SK-N-SH (cell line): ENCODE results near the gene PCDH17. TPM values are rescaled to one million over a fixed set of nuclear protein-coding genes. Genes with fewer than 3 reads are reported as not detected.

ENCODE experiments used
- CTCF ChIA-PET: fragments of 300-600, 350-600 bp; formaldehyde crosslinking; extraction: SDS; loops from one replicate; lab custom pipeline; 2021; lab: Yijun Ruan, JAX
- POLR2A ChIA-PET: fragments of 350-600 bp; sonication (Branson Sonifier 250); formaldehyde crosslinking; extraction: SDS; loops from one replicate; lab custom pipeline; 2020; ENCODE audit warnings: antibody characterized with exemption, inconsistent platforms; lab: Yijun Ruan, JAX
- DNase-seq: peaks from one replicate; pipeline ENCODE4 v3.0.0; 2012
- H2AFZ ChIP-seq: fragments of 200-600 bp; sonication (generic); 2 replicates; pipeline ENCODE4 v1.8.1; 2016; ENCODE audit warnings: antibody characterized with exemption, mild to moderate bottlenecking, low read depth
- H3F3A ChIP-seq: fragments of 200-600 bp; sonication (generic); replicated peaks from 2 replicates; pipeline ENCODE3; 2016; ENCODE audit warnings: antibody characterized with exemption, mild to moderate bottlenecking; ENCODE audit not compliant: insufficient read depth
- H3K27ac ChIP-seq, 2 experiments: fragments of 200-500 bp in 1 of 2; fragments of 200-600 bp in 1 of 2; sonication (Bioruptor generic) in 1 of 2; sonication (generic), shearing (Covaris generic) in 1 of 2; 2 replicates each; pipeline versions ENCODE4 v1.5.1 to v1.6.1; 2014 to 2016; ENCODE audit warnings: low read depth in 2 of 2, inconsistent platforms in 1 of 2, low read length in 1 of 2, mild to moderate bottlenecking in 1 of 2, mixed read lengths in 1 of 2
- H3K27me3 ChIP-seq: fragments of 200-600 bp; sonication (generic), shearing (Covaris generic); 2 replicates; pipeline ENCODE4 v1.6.1; 2016; ENCODE audit warnings: mixed run types; ENCODE audit not compliant: insufficient read depth
- H3K36me3 ChIP-seq, 2 experiments: fragments of 200-500 bp in 1 of 2; fragments of 200-600 bp in 1 of 2; sonication (Bioruptor generic) in 1 of 2; sonication (generic) in 1 of 2; replicated peaks in 1 of 2; 2 replicates each; pipeline versions ENCODE3 to v1.5.1; 2014 to 2016; ENCODE audit warnings: low read length in 1 of 2, mild to moderate bottlenecking in 1 of 2; ENCODE audit not compliant: insufficient read depth in 2 of 2, control insufficient read depth in 1 of 2
- H3K4me1 ChIP-seq, 2 experiments: fragments of 200-500 bp in 1 of 2; fragments of 200-600 bp in 1 of 2; sonication (Bioruptor generic) in 1 of 2; sonication (generic), shearing (Covaris generic) in 1 of 2; 2 replicates each; pipeline versions ENCODE4 v1.5.1 to v1.6.1; 2014 to 2016; ENCODE audit warnings: low read depth in 1 of 2, low read length in 1 of 2, mixed run types in 1 of 2; ENCODE audit not compliant: insufficient read depth in 2 of 2, control insufficient read depth in 1 of 2
- H3K4me2 ChIP-seq: fragments of 200-600 bp; sonication (generic), shearing (Covaris generic); 2 replicates; pipeline ENCODE4 v1.6.1; 2017; ENCODE audit warnings: mixed run types
- H3K4me3 ChIP-seq, 2 experiments: fragments of 200-500 bp in 1 of 2; fragments of 200-600 bp in 1 of 2; sonication (Bioruptor generic) in 1 of 2; sonication (generic), shearing (Covaris generic) in 1 of 2; 2 replicates each; pipeline versions ENCODE4 v1.5.1 to v1.8.1; 2014 to 2016; ENCODE audit warnings: low read depth in 2 of 2, inconsistent platforms in 1 of 2, low read length in 1 of 2, mild to moderate bottlenecking in 1 of 2, mixed read lengths in 1 of 2, moderate library complexity in 1 of 2
- H3K79me2 ChIP-seq: fragments of 200-600 bp; sonication (generic); 2 replicates; pipeline ENCODE4 v1.8.1; 2017; ENCODE audit warnings: mild to moderate bottlenecking; ENCODE audit not compliant: insufficient read depth
- H3K9ac ChIP-seq: fragments of 200-600 bp; sonication (generic); 2 replicates; pipeline ENCODE4 v1.6.1; 2017; ENCODE audit warnings: mixed run types
- H3K9me2 ChIP-seq: fragments of 200-600 bp; sonication (generic); 2 replicates; pipeline ENCODE4 v1.6.1; 2017; ENCODE audit warnings: mixed run types
- H3K9me3 ChIP-seq: fragments of 200-600 bp; sonication (generic); 2 replicates; pipeline ENCODE4 v1.6.1; 2017; ENCODE audit warnings: mixed run types, mild to moderate bottlenecking, moderate library complexity
- H4K20me1 ChIP-seq: fragments of 200-600 bp; sonication (generic); 2 replicates; pipeline ENCODE4 v1.6.1; 2017; ENCODE audit warnings: mild to moderate bottlenecking, mixed run types; ENCODE audit not compliant: insufficient read depth
- ELF1 ChIP-seq: IDR thresholded peaks from 2 replicates; pipeline ENCODE4 v1.4.0; 2012
- EZH2phosphoT487 ChIP-seq: fragments of 200-600 bp; sonication (generic); IDR thresholded peaks from 2 replicates; pipeline ENCODE4 v1.6.1; 2017; ENCODE audit warnings: low read depth, mixed run types, mild to moderate bottlenecking, antibody characterized with exemption, moderate library complexity, borderline replicate concordance
- IRF3 ChIP-seq: fragments of 150-350 bp; IDR thresholded peaks from 2 replicates; pipeline ENCODE4 v1.6.1; 2016; ENCODE audit warnings: mild to moderate bottlenecking, low read depth, low read length
- JUND ChIP-seq: IDR thresholded peaks from 2 replicates; pipeline ENCODE4 v1.4.0; 2012
- MEF2A ChIP-seq: IDR thresholded peaks from 2 replicates; pipeline ENCODE4 v1.4.0; 2012; ENCODE audit warnings: low read depth, borderline replicate concordance
- POLR2AphosphoS5 ChIP-seq: IDR thresholded peaks from 2 replicates; pipeline ENCODE4 v1.6.1; 2012; ENCODE audit warnings: low read depth, low read length
- SIN3A ChIP-seq: IDR thresholded peaks from 2 replicates; pipeline ENCODE4 v1.6.1; 2012; ENCODE audit warnings: low read depth, mild to moderate bottlenecking, low read length, moderate library complexity, borderline replicate concordance
- SMC3 ChIP-seq: IDR thresholded peaks from 2 replicates; pipeline ENCODE4 v1.6.1; 2012; ENCODE audit warnings: low read depth, low read length, improper control_type of control experiment
- TEAD4 ChIP-seq: IDR thresholded peaks from 2 replicates; pipeline ENCODE4 v1.4.0; 2012; ENCODE audit warnings: mild to moderate bottlenecking, borderline replicate concordance; ENCODE audit not compliant: insufficient read depth
- USF1 ChIP-seq: IDR thresholded peaks from 2 replicates; pipeline ENCODE4 v1.4.0; 2012; ENCODE audit warnings: low read depth, borderline replicate concordance
- WGBS: methylation state at CpG from one replicate; pipeline ENCODE4 v1.1.6; 2017; ENCODE audit warnings: low lambda C conversion rate; 5-methylcytosine and 5-hydroxymethylcytosine counted together
- polyA plus RNA-seq, 3 experiments: library from polyadenylated mRNA; depleted of rRNA; stranded (reverse); fragments of >200 nt; gene quantifications; 2 replicates each; pipeline ENCODE4 v1.2.3, GENCODE V29; 2012

The PCDH17 gene
- polyA plus RNA-seq, 1 of the 3 experiments (the other 2 are of a cell fraction): 0.13 TPM

- H3K27ac ChIP-seq: no peak overlapping the region
- POLR2A ChIA-PET: no interaction called here
Measured at GRCh38 chr13:57763689-57764088, 132.1 kb downstream of the PCDH17 start.

More at GRCh38 chr13:57763689-57764088, 132.1 kb downstream of the PCDH17 start:
- H3F3A ChIP-seq: no peaks in the 10 kb centered on the region
- H3K4me3 ChIP-seq: no peak overlapping the region
- no peaks in the 10 kb centered on the region for H3K36me3 ChIP-seq
- CTCF ChIA-PET: no interaction called here
- TF ChIP-seq MEF2A: no peak
- TF ChIP-seq TEAD4: no peak
- no peak for TF ChIP-seq EZH2phosphoT487
- no peak for TF ChIP-seq POLR2AphosphoS5
- TF ChIP-seq USF1: no peak
- no peak for TF ChIP-seq SIN3A
- no peak for TF ChIP-seq ELF1
- no peak for TF ChIP-seq JUND
- TF ChIP-seq SMC3: no peak
- no peak for TF ChIP-seq IRF3
- no peak for DNase-seq
- no peaks in the 10 kb centered on the region for H4K20me1 ChIP-seq
- no peaks in the 10 kb centered on the region for H3K9me2 ChIP-seq
- no peaks in the 10 kb centered on the region for H3K27me3 ChIP-seq
- no peak overlapping the region for H3K4me2 ChIP-seq
- no peaks in the 10 kb centered on the region for H3K9me3 ChIP-seq
- WGBS: 25% methylated on average over 1 of the region's 1 CpG
- H3K9ac ChIP-seq: no peak overlapping the region
- no peak overlapping the region for H2AFZ ChIP-seq
- no peaks in the 10 kb centered on the region for H3K79me2 ChIP-seq
- H3K4me1 ChIP-seq: peaks cover 0 to under 1% of the 10 kb centered on the region in 2 experiments; a peak in 1 of 4 replicates
